ENCODE data around the gene SPECC1L.

The SPECC1L gene

GRCh38 chr22:24455039-24455438 is 184.4 kb downstream of the SPECC1L start:
- DNase-seq: no peak

GRCh38 chr22:24455751-24456426 is 185.3 kb downstream of the SPECC1L start:
- no peak for DNase-seq

- DNase-seq: no peak
Observed at GRCh38 chr22:24457894-24458420, 187.3 kb downstream of the SPECC1L start.

GRCh38 chr22:24459911-24460310 is 189.3 kb downstream of the SPECC1L start:
- no peak for DNase-seq

GRCh38 chr22:24460418-24461089 is 189.9 kb downstream of the SPECC1L start:
- no peak for DNase-seq

GRCh38 chr22:24463071-24463760 is 192.6 kb downstream of the SPECC1L start:
- DNase-seq: peak; percentile 67 to 75

GRCh38 chr22:24465566-24465965 is 194.9 kb downstream of the SPECC1L start:
- DNase-seq: no peak

GRCh38 chr22:24465975-24466374 is 195.3 kb downstream of the SPECC1L start:
- no peak for DNase-seq

GRCh38 chr22:24466716-24467328 is 196.2 kb downstream of the SPECC1L start:
- DNase-seq: no peak

GRCh38 chr22:24467340-24467739 is 196.7 kb downstream of the SPECC1L start:
- no peak for DNase-seq
